HG02943 (cell line): ENCODE results near the gene PLEKHB1.

ENCODE experiments used
- ATAC-seq: cut with Tn5 transposase; IDR thresholded peaks from one replicate; pipeline ENCODE4 v1.9.1; 2021; ENCODE audit warnings: mild to moderate bottlenecking, low read depth, moderate library complexity; ENCODE audit not compliant: unreplicated experiment

PLEKHB1 gene

GRCh38 chr11:73645972-73646631, at the start of gene PLEKHB1:
Gene PLEKHB1, plus strand, starts transcription at chr11:73646581. Its CDS starts 28 bp downstream, at chr11:73646609.
- ATAC-seq = no peak

GRCh38 chr11:73597336-73597955, 48.9 kb upstream of the PLEKHB1 start:
- no peak for ATAC-seq

- peak; percentile 79 for ATAC-seq
Measured at GRCh38 chr11:73597956-73598718, 48.2 kb upstream of the PLEKHB1 start, which contains the start of gene FAM168A. Gene FAM168A, minus strand, starts transcription at chr11:73598112. Its CDS starts 129,638 bp downstream, at chr11:73468474.

- ATAC-seq = peak; percentile 15
Measured at GRCh38 chr11:73598719-73599379, 47.5 kb upstream of the PLEKHB1 start.

GRCh38 chr11:73612601-73613140, 33.7 kb upstream of the PLEKHB1 start:
- ATAC-seq = no peak

GRCh38 chr11:73614591-73614990, 31.8 kb upstream of the PLEKHB1 start:
- no peak for ATAC-seq

GRCh38 chr11:73622926-73623593, 23.3 kb upstream of the PLEKHB1 start:
- ATAC-seq = no peak

- ATAC-seq = no peak
Measured at GRCh38 chr11:73623686-73624085, 22.7 kb upstream of the PLEKHB1 start.

GRCh38 chr11:73625696-73626318, 20.6 kb upstream of the PLEKHB1 start:
- ATAC-seq = no peak

- ATAC-seq = no peak
Measured at GRCh38 chr11:73629907-73630306, 16.5 kb upstream of the PLEKHB1 start.

GRCh38 chr11:73632996-73633395, 13.4 kb upstream of the PLEKHB1 start:
- no peak for ATAC-seq

GRCh38 chr11:73633999-73634398, 12.4 kb upstream of the PLEKHB1 start:
- ATAC-seq = no peak

- no peak for ATAC-seq
Measured at GRCh38 chr11:73635721-73636120, 10.7 kb upstream of the PLEKHB1 start.

GRCh38 chr11:73636249-73636648, 10.1 kb upstream of the PLEKHB1 start:
- no peak for ATAC-seq

- ATAC-seq = no peak
Measured at GRCh38 chr11:73637012-73637411, 9.4 kb upstream of the PLEKHB1 start.

GRCh38 chr11:73640592-73640991, 5.8 kb upstream of the PLEKHB1 start:
- no peak for ATAC-seq

GRCh38 chr11:73641668-73642067, 4.7 kb upstream of the PLEKHB1 start:
- ATAC-seq = no peak

GRCh38 chr11:73645121-73645969, 1.0 kb upstream of the PLEKHB1 start:
- ATAC-seq = no peak
